Activated naive CD4-positive, alpha-beta T cell treated with Interleukin-2 at 50 U/mL for 16 hours (primary cell): ENCODE data around the gene FKRP.
"Not testable (repeated sequence)": the region's sequence is repeated elsewhere in the genome, so short reads cannot be mapped to it uniquely, and the experiment has no call there.

Source experiments
- DNase-seq: peaks from one replicate; pipeline ENCODE4 v3.0.0-alpha.2; 2020

The FKRP gene, protein sequence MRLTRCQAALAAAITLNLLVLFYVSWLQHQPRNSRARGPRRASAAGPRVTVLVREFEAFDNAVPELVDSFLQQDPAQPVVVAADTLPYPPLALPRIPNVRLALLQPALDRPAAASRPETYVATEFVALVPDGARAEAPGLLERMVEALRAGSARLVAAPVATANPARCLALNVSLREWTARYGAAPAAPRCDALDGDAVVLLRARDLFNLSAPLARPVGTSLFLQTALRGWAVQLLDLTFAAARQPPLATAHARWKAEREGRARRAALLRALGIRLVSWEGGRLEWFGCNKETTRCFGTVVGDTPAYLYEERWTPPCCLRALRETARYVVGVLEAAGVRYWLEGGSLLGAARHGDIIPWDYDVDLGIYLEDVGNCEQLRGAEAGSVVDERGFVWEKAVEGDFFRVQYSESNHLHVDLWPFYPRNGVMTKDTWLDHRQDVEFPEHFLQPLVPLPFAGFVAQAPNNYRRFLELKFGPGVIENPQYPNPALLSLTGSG

DNA sequence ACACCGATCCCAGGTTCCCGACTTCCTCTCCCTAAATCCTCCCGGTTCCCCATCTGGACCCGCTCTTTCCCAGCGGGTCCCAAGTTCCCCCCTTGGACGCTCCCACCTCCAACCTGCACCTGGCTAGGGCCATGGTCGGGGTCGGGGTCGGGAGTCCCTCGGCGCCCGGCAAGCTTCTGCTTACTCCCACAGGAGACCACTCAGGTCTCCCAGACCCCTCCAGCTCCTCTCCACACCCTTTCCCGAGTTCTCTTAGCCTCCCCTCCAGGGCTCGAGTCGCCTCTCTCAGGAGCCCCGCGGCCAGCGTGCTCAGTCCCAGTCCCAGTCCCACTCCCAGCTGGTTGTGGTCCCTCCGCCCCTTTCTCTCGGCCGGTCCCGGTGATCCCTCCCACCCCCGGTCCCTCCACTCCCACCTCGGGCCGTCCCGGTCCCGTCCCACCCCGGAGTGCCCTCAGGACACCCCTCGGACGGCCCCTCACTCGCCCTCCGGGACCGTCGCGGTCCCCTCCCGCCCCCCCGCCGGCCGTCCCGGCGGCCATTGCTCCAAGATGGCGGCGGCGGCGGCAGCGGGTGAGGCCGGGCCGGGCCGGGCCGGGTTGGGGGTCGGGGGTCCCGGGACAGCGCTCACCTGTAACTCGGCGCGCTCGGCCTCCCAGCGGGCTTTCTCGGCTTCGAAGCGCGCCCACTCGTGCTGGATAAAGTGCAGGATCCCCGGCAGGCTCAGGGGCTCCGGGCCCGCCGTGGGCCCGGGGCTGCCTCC, at the start of gene FKRP:
TSS of gene FKRP (plus strand) at position 537 of the 760 bp plus-strand sequence. CDS start 9,394 bp downstream, outside the sequence.
- peak; percentile 47 for DNase-seq

DNA sequence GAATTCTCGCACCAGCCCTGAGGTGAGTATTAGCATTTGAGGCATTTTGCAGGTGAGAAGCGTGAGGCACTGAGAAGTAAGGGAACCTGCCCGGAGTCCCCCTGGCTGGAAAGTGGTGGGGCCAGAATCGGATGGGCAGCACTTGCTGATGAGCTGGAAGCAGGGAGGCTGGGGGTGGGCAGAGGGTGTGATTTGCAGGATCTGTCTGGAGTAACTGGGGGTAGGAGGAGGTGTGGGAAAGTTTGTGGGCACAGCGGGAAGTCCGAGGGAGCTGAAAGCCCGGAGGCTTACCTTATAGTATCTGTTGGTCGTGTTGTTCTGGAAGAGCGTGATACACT, 49.0 kb upstream of the FKRP start:
- no peak for DNase-seq

DNA sequence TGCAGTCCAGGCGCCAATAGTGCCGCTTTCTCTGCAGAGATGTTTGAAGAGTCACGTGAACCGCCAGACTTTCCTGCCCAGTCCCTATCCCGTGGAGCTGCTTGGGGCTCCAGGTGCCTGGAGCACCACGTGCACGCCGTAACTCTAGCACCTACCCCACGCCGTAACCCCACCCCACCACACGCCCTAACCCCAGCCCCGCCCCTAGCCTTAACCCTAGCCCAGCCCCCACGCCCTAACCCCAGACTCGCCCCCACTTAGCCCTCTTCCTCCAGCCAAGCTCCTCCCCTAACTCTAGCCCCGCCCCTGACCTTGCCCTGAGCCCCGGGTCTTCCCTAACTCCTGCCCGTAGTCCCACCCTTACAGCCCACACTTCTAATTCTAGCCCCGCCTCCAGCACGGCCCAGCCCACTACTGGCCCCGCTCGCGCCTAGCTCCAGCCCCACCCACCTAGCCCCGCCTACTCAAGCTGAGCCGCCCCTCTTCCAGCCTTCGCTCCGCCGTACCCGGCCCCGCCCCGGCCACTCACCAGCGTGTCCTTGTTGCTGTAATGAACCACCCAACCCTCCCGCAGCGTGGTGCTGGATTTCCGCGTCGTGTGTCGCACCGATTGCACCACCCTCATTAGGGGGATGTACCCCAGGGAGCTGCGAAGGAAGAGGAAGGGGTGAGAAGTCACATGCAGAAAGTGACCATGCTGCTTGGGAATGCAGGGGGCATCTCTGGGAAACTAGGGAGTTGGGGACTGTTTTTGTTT, 48.5 kb upstream of the FKRP start:
- DNase-seq: no peak

DNA sequence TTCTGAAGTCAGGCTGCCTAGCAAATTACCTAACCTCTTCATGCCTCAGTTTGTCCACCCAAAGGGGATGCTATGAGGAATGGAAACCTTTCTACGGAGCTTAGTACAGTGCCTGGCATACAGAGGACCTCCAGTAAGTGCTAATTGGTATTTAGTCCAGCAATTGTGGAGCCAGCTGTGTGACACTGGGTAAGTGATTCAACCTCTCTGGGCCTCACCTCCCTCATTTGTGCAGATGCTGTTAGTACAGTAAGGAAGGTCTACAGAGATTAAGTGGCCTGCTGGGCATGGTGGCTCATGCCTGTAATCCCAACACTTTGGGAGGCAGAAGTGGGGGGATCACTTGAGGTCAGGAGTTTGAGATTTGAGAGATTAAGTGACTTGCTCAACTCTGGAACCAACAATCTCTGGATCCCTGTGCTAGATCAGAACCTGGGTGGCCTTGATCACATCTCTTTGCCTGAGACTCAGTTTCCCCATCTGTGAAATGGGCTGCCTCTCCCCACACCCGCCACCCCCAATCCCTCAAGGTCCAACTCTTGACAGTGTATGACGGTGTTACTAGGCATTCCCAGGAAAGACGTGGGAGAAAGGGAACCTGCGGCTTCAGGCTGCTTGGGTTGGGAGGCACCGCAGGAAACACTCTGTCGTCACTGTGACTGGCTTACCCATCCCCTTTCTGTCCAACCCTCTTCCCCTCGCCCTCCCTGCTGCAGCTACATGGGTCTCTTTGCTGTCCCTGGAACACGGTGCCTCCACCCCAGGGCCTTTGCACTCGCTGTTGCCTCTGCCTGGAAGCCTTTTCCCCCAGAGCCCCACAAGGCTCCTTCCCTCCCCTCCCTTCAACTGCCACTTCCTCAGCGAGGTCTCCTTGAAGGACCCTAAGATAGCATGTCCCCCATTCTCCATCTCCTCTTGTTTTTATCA, 47.2 kb upstream of the FKRP start:
- DNase-seq: no peak

DNA sequence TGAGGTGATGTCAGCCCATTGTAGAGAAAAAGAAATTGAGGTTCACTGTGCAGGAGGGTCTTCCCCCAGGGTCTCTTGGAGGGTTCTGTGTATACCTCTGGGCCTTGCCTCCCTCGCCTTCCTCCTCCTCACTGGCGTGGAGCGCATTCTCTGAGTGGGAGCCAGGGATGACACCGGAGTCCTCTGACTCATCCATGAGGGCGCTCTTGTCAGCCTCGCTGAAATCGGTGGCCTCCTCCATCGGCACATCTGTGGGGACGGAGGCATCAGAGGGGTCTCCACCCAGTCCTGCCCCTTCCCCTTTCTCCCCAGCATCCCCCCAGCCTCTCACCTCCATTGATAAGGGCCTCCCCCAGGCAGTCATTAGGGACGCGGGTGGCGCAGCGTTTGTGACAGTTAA, 45.2 kb upstream of the FKRP start:
- DNase-seq: no peak

DNA sequence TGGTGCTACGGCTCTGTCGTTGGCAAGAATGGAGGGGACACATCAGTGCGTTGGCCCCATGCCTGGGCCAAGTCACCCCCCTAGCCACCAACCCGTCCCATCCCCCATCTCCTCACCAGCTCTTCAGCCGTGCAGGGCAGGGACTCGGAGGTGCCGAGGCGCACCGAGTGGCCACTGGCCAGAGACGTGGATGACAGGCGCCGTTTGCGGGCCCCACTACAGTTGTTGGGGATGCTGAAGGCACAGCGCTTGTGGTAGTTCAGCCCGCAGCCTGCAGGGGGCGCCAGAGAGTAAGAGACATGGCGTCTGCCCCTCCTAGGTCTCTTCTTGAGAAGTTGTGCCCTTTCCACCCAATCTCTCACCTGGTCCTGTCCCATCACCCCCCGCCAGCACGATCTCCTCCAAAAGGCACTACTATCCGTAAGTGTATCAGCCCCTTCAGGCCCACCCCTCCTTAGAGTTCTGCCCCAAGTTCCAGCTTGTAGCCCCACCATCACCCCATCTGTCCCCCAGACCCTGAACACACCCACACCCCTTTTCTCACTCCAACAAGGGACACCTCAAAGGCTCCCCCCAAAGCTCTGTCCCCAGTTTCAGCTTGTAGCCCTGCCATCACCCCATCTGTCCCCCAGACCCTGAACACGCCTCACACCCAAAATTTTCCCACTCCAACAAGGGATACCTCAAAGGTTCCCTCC, 41.3 kb upstream of the FKRP start:
- peak; percentile 88 for DNase-seq

DNA sequence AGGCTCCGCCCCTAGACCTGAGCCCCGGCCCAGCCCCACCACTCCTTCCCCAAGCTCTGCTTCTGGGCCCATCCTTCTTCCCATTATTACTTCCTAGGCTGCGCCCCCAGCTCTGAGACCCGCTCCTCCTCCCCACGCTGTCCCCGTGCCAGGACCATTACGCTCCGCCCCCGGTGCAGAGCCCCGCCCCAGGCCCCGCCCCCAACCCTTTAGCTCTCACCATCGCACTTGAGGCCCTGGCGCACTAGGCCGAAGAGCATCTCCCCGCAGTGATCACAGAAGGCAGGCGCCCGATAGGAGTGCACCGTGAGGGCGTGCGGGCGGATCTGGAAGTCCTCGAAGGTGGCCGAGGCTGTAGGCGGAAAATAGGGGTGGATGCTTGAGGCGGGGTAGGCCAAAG, 35.2 kb upstream of the FKRP start:
- DNase-seq: no peak

DNA sequence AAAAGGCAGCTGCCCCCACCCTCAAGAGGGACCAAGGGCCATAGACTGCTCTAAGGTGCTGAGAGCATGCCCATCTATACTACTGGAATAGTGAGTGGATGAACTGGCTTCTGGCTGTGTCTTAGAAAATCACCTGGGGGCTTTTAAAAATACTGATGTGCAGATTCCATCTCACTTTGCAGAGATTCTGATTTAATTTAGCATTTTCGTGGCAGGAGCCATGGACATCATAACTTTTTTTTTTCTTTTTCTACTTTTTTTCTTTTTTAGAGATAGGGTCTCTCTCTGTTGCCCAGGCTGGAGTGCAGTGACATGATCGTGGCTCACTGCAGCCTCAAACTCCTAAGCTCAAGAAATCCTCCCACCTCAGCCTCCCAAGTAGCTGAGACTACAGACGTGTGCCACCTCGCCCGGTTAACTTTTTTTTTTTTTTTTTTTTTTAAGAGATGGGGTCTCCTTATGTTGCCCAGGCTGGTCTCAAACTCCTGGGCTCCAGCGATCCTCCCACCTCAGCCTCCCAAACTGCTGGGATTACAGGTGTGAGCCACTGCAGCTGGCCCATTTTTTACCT, 33.0 kb upstream of the FKRP start:
- not testable (repeated sequence) for DNase-seq

DNA sequence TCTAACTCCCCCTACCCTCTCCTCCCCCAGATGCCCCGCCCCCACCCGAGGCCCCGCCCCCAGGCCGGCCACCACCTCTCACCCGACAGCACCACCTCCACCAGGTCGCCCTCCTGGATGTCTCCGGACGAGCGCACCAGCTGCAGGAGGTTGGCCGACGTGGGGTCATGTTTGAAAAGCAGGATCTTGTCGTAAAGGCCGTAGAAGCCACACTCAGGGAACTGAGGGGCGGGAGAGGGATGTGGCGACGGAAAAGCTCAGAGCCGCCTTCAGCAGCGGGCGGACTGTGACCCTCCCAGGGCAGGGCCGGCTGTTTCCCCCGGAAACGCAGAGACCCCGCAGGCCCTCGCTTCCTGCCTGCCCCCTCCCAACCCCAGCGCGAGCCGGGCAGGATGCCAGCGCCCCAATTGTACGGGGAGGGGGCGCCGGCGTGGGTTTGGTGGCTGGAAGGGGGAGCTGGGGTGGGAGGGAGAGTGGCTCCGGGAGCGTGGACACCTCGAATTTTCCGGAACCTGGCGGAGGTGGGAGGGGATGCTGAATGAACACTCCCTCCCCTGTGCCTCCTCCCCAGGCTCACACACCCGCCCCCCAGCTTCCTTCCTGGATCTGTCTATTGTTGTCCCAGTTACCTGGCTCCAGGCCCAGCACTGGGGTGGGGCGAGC, 31.9 kb upstream of the FKRP start:
- DNase-seq: peak; percentile 78

DNA sequence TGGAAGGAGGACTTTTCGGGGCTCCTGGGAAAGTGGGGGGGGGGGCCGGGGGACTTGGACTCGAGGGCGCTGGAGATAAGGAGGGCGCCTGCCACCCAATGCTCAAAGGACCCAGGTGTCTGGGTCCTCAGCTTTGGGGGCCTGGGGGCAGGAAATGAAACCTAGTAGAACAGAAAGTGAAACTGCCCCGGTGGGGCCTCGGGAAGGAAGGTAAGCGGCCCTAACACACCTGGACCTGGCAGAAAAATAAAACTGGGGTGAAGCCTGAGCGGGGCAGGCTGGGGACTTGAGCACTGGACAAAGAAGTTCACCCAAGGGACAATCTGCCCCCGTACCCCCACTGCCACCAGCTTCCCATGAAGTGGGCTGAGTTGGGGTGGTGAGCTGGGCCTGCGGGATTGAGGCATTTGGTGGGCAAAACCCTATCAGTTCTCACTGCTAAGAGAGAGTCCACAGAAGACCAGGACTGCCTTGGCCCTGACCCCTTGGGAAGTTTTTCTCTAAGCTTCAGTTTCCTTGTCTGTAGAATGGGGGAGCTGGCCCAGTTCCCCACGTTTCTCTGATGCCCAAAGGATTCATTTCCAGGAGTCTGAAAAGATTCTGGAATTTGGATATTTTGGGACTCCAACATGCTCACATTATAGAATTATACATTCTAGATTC, 31.3 kb upstream of the FKRP start:
- peak; percentile 66 for DNase-seq

DNA sequence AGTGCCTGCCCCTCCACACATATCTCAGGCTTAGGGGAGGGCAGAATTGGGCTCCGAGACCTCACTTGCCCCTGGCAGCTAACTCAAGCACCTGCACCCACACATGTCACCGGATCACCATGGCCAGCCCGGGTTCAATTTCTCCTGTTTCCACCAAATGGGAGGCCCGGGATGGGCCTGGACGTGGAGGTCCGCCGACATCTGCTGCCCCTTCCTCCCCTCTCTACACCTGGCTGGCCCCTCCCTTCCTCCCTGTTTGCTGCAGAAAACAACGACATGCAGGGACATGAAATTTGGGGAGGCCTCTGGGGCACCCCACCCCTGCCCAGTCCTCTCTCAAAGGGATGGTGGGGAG, 30.3 kb upstream of the FKRP start:
- DNase-seq: no peak

DNA sequence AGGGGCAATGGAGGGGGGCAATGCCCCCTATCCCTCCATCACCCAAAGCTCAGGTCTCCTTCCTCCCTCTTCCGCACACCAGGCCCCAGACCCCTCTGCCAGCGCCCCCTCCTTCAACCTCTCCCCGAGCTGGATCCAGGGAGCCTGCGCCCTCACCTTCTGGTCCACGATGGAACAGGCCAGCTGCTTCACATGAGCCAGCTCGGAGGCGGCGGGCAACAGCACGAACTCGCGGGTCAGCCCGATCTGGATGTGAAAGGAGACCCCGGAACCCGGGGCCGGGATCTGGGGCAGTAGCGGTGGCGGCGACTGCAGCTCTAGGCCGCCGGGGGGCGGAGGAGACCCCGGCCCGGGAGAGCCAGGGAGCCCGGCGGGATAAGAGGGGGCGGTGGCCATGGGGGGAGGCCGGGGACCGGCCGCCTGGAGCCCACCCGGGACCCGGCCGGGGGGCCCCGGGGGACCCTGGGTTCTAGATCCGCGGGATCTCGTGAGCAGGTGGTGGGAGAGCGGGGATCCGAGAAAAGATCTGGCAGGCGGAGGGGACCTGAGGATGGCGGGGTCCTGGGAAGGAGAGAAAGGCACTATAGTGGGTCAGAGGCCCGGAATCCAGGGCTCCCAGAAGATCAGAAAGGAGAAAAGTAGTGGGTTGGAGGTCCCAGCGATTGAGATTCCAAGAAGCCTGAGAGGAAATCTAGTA, 29.7 kb upstream of the FKRP start:
- DNase-seq: peak; percentile 22

DNA sequence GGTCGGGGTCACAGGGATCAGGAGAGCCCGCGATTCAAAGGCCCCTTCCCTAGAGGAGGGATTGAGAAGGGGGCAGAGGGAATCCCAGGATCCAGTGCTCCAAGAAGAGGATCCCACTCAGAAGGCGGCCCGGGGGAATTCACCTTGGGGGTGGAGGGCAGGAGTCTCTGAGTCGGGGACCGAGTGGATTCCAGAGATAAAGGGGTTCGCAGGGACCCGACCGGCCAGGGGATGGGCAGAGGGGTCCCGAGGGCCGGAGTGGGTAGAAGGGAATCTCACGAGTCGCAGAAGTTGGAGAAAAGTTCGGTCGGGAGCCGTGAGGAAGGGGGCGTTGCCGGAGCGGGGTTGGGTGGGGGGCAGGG, 29.2 kb upstream of the FKRP start:
- DNase-seq: peak; percentile 7

DNA sequence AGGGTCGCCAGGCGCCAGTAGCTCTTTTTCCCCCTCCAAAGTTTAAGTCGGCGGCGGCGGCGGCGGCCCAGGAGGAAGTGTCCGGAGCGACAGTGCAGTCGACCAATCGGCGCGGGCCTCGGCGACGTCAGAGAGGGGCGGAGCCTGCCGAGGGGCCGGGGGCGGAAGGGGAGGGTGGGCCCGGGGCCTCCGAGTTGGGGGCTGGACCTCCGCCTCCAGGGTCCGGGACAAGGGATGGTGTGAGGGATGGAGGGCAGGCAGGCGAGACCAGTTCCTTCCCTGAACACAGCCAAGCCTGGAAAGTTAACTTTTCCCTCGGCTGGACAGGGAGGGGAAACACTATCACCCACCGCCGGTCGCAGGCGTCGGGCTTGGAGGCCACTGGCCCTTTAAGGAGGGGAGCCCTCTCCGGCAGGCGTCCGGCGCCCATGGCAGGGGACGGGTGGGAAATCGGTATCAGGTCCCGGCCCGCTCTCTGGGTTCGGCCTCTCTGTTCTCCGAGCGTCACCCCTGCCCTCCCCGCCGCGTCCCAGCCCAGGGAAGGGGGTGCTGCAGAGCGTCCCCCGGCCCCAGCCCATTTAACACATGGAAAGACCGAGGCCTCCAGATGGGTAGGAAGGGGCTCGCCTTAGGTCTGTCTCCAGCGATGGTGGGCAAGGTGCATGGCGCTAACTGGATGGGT, 28.7 kb upstream of the FKRP start, which contains the start of gene PRKD2:
TSS of gene PRKD2 (minus strand) at position 81 of the 682 bp plus-strand sequence. CDS start 744 bp downstream, outside the sequence.
- DNase-seq: peak; percentile 92

DNA sequence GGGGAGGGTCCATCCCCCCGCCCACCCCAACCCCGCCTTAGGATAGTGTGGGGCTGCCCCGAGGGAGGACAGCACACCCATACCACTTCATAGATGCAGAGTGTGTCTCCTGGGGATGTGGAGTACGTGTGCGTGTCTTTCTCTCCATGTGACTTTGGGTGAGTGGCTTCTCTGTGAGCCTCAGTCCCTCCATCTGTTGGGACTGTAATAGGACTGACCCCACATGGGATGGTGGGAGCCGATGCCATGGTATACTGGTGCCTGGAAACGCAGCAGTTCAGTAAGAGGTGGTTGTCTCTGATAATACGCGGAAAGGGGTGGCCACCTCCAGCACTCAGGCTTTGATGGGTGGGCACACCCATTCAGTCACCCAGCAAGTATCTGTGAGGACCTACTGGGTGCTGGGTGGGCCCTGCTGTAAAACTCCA, 28.1 kb upstream of the FKRP start:
- DNase-seq: peak; percentile 11

DNA sequence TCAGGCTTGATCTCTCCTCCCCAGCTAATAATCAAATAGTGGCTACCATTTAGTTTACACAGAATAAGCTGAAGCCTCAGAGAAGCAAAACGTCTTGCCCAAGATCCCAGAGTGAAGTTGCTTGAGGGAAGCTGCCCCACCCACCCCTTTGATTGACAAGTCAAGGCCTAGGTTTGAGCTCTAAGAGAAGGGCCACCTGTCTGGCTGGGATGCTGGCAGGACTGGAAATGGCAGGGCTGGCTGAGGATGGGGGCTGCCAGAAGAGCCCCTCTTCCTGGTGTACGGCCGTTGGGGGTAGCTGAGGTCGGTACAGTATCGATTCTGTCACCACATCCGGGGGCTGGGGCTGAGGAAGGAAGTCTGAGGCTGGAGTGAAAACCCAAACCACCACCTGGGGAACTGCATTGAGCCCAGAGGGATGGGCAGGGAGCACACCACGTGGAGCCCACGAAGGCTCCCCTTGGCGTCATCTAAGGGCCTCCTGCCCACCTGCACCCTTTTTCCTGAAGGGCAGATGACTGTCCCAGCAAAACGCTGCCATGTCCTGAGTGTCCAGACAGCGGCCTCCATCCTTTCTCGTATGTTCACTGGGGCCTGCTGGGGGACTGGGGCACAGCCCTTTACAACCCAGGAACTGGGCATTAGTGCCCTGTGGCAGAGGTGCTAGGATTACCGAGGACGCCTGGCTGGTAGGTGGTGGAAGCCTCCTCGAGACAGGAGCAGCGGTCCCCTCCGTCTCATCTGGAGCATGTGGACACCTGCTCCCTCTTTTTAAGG, 27.5 kb upstream of the FKRP start:
- peak; percentile 63 for DNase-seq

DNA sequence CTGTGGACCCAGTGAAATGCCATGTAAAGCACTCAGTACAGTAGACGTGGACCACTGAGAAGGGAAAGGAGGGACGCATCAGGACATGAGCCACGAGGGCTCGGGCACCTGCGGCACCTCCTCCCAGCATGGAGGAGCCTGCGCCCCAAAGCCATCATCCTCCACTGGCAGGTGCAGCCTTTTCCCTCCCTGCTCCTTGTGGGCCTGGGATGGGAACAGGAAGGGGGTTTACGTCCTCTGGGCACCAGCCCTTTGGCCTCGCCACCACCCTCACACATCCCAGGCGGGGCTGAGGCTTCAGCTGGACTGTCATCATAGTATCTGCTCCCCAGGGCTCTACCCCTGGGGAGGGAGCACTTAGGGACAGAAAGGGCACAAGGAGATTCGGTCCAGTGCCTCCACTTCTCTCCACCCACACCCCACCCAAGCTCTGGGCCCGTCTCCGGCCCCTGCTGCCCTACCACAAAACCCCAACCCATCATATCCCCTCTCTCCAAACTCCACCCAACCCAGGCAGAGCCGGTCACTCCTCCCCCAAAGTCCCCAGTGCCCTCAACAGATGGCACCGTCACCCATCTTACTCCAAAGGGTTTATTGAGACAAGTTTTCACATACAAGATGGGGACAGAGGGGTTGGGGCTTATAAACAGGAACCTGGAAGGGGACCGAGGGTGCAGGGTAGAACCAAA, 26.8 kb upstream of the FKRP start:
- DNase-seq: no peak
